Measurements from ENCODE around the gene ACOT12.

- no peak for TF ChIP-seq CTCF (conservative IDR thresholded peaks at IDR 0.05 in 1 of 2, IDR thresholded peaks at IDR 0.05 in 1 of 2; ENCODE audit: low read depth in 1 of 2, low read length in 2 of 2)
- no peak for TF ChIP-seq EZH2 (IDR thresholded peaks at IDR 0.05; ENCODE audit: low read length, missing control alignments)
Observed at GRCh38 chr5:81353189-81353588, 40.7 kb downstream of the ACOT12 start.

Measured in fibroblast of lung (primary cell).